ENCODE measurements around the gene OR52R1. TPM values are rescaled to one million over a fixed set of nuclear protein-coding genes. Genes with fewer than 3 reads are reported as not detected.
"Not testable (repeated sequence)": the region's sequence is repeated elsewhere in the genome, so short reads cannot be mapped to it uniquely, and the experiment has no call there.

The OR52R1 gene
- total and polyA plus RNA-seq, 3 donors from 2014 or later, result not detected

- H3K4me3 ChIP-seq, result no peak overlapping the region
- no peak overlapping the region for H3K27ac ChIP-seq
- DNase-seq, result no peak
- TF ChIP-seq POLR2A (IDR thresholded peaks at IDR 0.05) (no peak), CTCF (IDR thresholded peaks at IDR 0.05) (no peak)
- H3K36me3 ChIP-seq (ENCODE audit: low read depth, missing control alignments), result no peaks in the 10 kb centered on the region
- H3K4me1 ChIP-seq, result no peaks in the 10 kb centered on the region
- intact Hi-C loops (cut with DNase I; ENCODE audit: low total_unique reads), result no loop called here
- H3K27me3 ChIP-seq, result no peaks in the 10 kb centered on the region
- 85 to 87% methylated on average over 2 of the region's 2 CpGs for WGBS, 2 donors
- H3K9me3 ChIP-seq, result no peaks in the 10 kb centered on the region
Observed at GRCh38 chr11:4809246-4809645, 5.1 kb upstream of the OR52R1 start.

- no peak for DNase-seq
- H3K27ac ChIP-seq, result no peak overlapping the region
- TF ChIP-seq POLR2A (IDR thresholded peaks at IDR 0.05) (no peak), CTCF (IDR thresholded peaks at IDR 0.05) (no peak)
- no peaks in the 10 kb centered on the region for H3K4me1 ChIP-seq
- H3K9me3 ChIP-seq, result no peaks in the 10 kb centered on the region
- intact Hi-C loops (cut with DNase I; ENCODE audit: low total_unique reads), result no loop called here
- no peaks in the 10 kb centered on the region for H3K27me3 ChIP-seq
- no peak overlapping the region for H3K4me3 ChIP-seq
- 90 to 95% methylated on average over 1 of the region's 1 CpG for WGBS, 2 donors
- no peaks in the 10 kb centered on the region for H3K36me3 ChIP-seq (ENCODE audit: low read depth, missing control alignments)
Observed at GRCh38 chr11:4808476-4808875, 4.3 kb upstream of the OR52R1 start.

GRCh38 chr11:4801316-4801715, 2.9 kb downstream of the OR52R1 start:
- H3K4me3 ChIP-seq; H3K27me3 ChIP-seq; H3K27ac ChIP-seq; H3K9me3 ChIP-seq; H3K4me1 ChIP-seq; DNase-seq; H3K36me3 ChIP-seq (ENCODE audit: low read depth, missing control alignments); intact Hi-C loops (cut with DNase I; ENCODE audit: low total_unique reads): not testable (repeated sequence)
- WGBS, 2 donors, result 95 to 98% methylated on average over 5 of the region's 5 CpGs

- Histone ChIP-seq H3K9me3 (no peaks in the 10 kb centered on the region), H3K4me1 (no peaks in the 10 kb centered on the region), H3K36me3 (ENCODE audit: low read depth, missing control alignments) (no peaks in the 10 kb centered on the region), H3K27ac (no peak overlapping the region), H3K27me3 (no peaks in the 10 kb centered on the region), H3K4me3 (no peak overlapping the region)
- intact Hi-C loops (cut with DNase I; ENCODE audit: low total_unique reads), result no loop called here
- 87 to 89% methylated on average over 6 of the region's 6 CpGs for WGBS, 2 donors
- TF ChIP-seq POLR2A (IDR thresholded peaks at IDR 0.05) (no peak), CTCF (IDR thresholded peaks at IDR 0.05) (no peak)
- DNase-seq, result no peak
Observed at GRCh38 chr11:4798427-4799183, 5.6 kb downstream of the OR52R1 start.

GRCh38 chr11:4797206-4797605, 7.0 kb downstream of the OR52R1 start:
- intact Hi-C loops (cut with DNase I; ENCODE audit: low total_unique reads), result no loop called here
- Histone ChIP-seq H3K9me3 (no peaks in the 10 kb centered on the region), H3K27me3 (no peaks in the 10 kb centered on the region), H3K36me3 (ENCODE audit: low read depth, missing control alignments) (no peaks in the 10 kb centered on the region), H3K27ac (no peak overlapping the region), H3K4me3 (no peak overlapping the region), H3K4me1 (no peaks in the 10 kb centered on the region)
- no peak for DNase-seq
- TF ChIP-seq POLR2A (IDR thresholded peaks at IDR 0.05), result no peak
- no peak for TF ChIP-seq CTCF (IDR thresholded peaks at IDR 0.05)
- WGBS, 2 donors, result 25 to 39% methylated on average over 2 of the region's 2 CpGs
